Keratinocyte (primary cell): Measurements from ENCODE around the gene PTDSS2. TPM values are rescaled to one million over a fixed set of nuclear protein-coding genes. Genes with fewer than 3 reads are reported as not detected.

ENCODE experiments used
- DNase-seq: peaks from one replicate; pipeline ENCODE4 v3.0.0-alpha.2; 2011; ENCODE audit warnings: low read depth, missing footprints, low spot score
- FAIRE-seq: peaks from 2 replicates; lab custom pipeline; 2011; peaks lifted over from hg19 to GRCh38; lab: Jason Lieb, UNC
- H2AFZ ChIP-seq: 2 replicates; pipeline ENCODE4 v1.6.0; 2012; ENCODE audit warnings: low read length, control low read depth, inconsistent platforms; ENCODE audit not compliant: control insufficient read depth
- H3K27ac ChIP-seq: 2 replicates; pipeline ENCODE4 v1.5.1; 2011; ENCODE audit warnings: low read length; ENCODE audit not compliant: control insufficient read depth, insufficient read depth
- H3K27me3 ChIP-seq: 3 replicates; pipeline ENCODE4 v1.6.0; 2011; ENCODE audit warnings: low read length; ENCODE audit not compliant: control insufficient read depth, insufficient read depth; ENCODE audit errors: extremely low read depth
- H3K36me3 ChIP-seq, 2 experiments: 2 replicates in 1 of 2; 3 replicates in 1 of 2; pipeline ENCODE4 v1.5.1; 2011; ENCODE audit warnings: low read length in 2 of 2, mild to moderate bottlenecking in 1 of 2; ENCODE audit not compliant: control insufficient read depth in 2 of 2, insufficient read depth in 2 of 2; ENCODE audit errors: extremely low read depth in 1 of 2
- H3K4me1 ChIP-seq: 3 replicates; pipeline ENCODE4 v1.5.1; 2011; ENCODE audit warnings: low read length; ENCODE audit not compliant: control insufficient read depth, insufficient read depth; ENCODE audit errors: extremely low read depth
- H3K4me2 ChIP-seq: 3 replicates; pipeline ENCODE4 v1.6.0; 2011; ENCODE audit warnings: low read depth, low read length; ENCODE audit not compliant: control insufficient read depth, insufficient read depth; ENCODE audit errors: extremely low read depth
- H3K4me3 ChIP-seq, 3 experiments: fragments of 200-600 bp in 1 of 3; sonication (generic) in 1 of 3; 2 replicates in 2 of 3; 3 replicates in 1 of 3; pipeline ENCODE4 v1.5.1; 2011 to 2016; ENCODE audit warnings: low read length in 3 of 3, mild to moderate bottlenecking in 3 of 3, control low read depth in 2 of 3, inconsistent platforms in 1 of 3, low read depth in 1 of 3, mixed read lengths in 1 of 3, mixed run types in 1 of 3, moderate library complexity in 1 of 3; ENCODE audit not compliant: control insufficient read depth in 2 of 3, insufficient read depth in 2 of 3; ENCODE audit errors: extremely low read depth in 1 of 3
- H3K79me2 ChIP-seq: 2 replicates; pipeline ENCODE4 v1.6.0; 2012; ENCODE audit warnings: low read length; ENCODE audit not compliant: control insufficient read depth, insufficient read depth
- H3K9ac ChIP-seq: 3 replicates; pipeline ENCODE4 v1.6.0; 2011; ENCODE audit warnings: low read length; ENCODE audit not compliant: control insufficient read depth, insufficient read depth; ENCODE audit errors: extremely low read depth
- H3K9me1 ChIP-seq: 3 replicates; pipeline ENCODE4 v1.6.0; 2011; ENCODE audit warnings: low read length; ENCODE audit not compliant: control insufficient read depth, insufficient read depth; ENCODE audit errors: extremely low read depth
- H3K9me3 ChIP-seq: 2 replicates; pipeline ENCODE4 v1.5.1; 2012; ENCODE audit warnings: low read depth, low read length; ENCODE audit not compliant: control insufficient read depth
- H4K20me1 ChIP-seq: 3 replicates; pipeline ENCODE4 v1.6.0; 2011; ENCODE audit warnings: low read length; ENCODE audit not compliant: control insufficient read depth, insufficient read depth; ENCODE audit errors: extremely low read depth
- CTCF ChIP-seq, 3 experiments: IDR thresholded peaks in 1 of 3; conservative IDR thresholded peaks in 1 of 3; optimal IDR thresholded peaks in 1 of 3; 2 replicates in 2 of 3; 3 replicates in 1 of 3; pipeline versions ENCODE3 to v1.5.1; 2011; ENCODE audit warnings: low read length in 3 of 3, mild to moderate bottlenecking in 3 of 3, moderate library complexity in 2 of 3, control low read depth in 1 of 3, inconsistent platforms in 1 of 3; ENCODE audit not compliant: insufficient read depth in 2 of 3; ENCODE audit errors: extremely low read depth in 1 of 3
- EZH2 ChIP-seq: IDR thresholded peaks from one replicate; pipeline ENCODE4 v1.6.1; 2012; ENCODE audit warnings: inconsistent platforms, mild to moderate bottlenecking, low read length, moderate library complexity
- dilution Hi-C: fragments of 300-500 bp; cut with MboI; formaldehyde crosslinking; loops from one replicate; pipeline ENCODE4 v1.7.0; 2020; ENCODE audit warnings: low sequenced_read_pairs; ENCODE audit not compliant: extremely low pct_ligation_motif_present
- polyA plus RNA-seq, 5 experiments: library from polyadenylated mRNA; depleted of rRNA in 3 of 5; stranded (reverse) in 3 of 5; stranded (forward) in 1 of 5; unstranded in 1 of 5; fragments of >200 nt; gene quantifications; 1 replicate in 1 of 5; 2 replicates in 3 of 5; 3 replicates in 1 of 5; pipeline versions ENCODE4 v1.2.1 to v1.2.3, GENCODE V29; 2011 to 2012; ENCODE audit warnings: missing spikeins in 2 of 5, low read depth in 1 of 5, low replicate concordance in 1 of 5

PTDSS2 gene
- polyA plus RNA-seq, 1 donor (not counting 4 experiments of a cell fraction or from before 2014, with no cell fraction given), result 21.6 TPM

GRCh38 chr11:501001-501682 lies 51.1 kb downstream of the PTDSS2 start:
- H3K9me1 ChIP-seq, result no peaks in the 10 kb centered on the region
- H3K27me3 ChIP-seq, result no peaks in the 10 kb centered on the region
- H3K4me1 ChIP-seq, result peaks cover 33% of the 10 kb centered on the region
- dilution Hi-C loops, result no loop called here
- H3K27ac ChIP-seq, result no peak overlapping the region
- peaks cover 42 to 46% of the 10 kb centered on the region in 2 experiments for H3K36me3 ChIP-seq
- TF ChIP-seq CTCF (optimal IDR thresholded peaks at IDR 0.05 in 1 of 3, IDR thresholded peaks at IDR 0.05 in 1 of 3, conservative IDR thresholded peaks at IDR 0.05 in 1 of 3; ENCODE audit: extremely low read depth in 1 of 3, insufficient read depth in 2 of 3, low read length in 3 of 3) (no peak), EZH2 (no peak)
- H3K9me3 ChIP-seq, result no peaks in the 10 kb centered on the region
- H3K4me2 ChIP-seq, result no peak overlapping the region
- H4K20me1 ChIP-seq, result no peaks in the 10 kb centered on the region
- no peak overlapping the region for H3K9ac ChIP-seq
- FAIRE-seq (no peak), DNase-seq (no peak)
- no peak overlapping the region for H3K4me3 ChIP-seq
- H2AFZ ChIP-seq, result no peak overlapping the region
- peaks cover 41% of the 10 kb centered on the region for H3K79me2 ChIP-seq

GRCh38 chr11:501683-502287 lies 51.7 kb downstream of the PTDSS2 start:
- Histone ChIP-seq H3K79me2 (peaks cover 41% of the 10 kb centered on the region), H2AFZ (no peak overlapping the region), H3K4me3 (no peak overlapping the region), H3K9me3 (no peaks in the 10 kb centered on the region), H3K27me3 (no peaks in the 10 kb centered on the region), H3K9me1 (no peaks in the 10 kb centered on the region), H3K36me3 (peaks cover 42% of the 10 kb centered on the region in 2 experiments), H3K4me2 (no peak overlapping the region), H3K4me1 (peaks cover 33% of the 10 kb centered on the region), H3K9ac (no peak overlapping the region), H3K27ac (no peak overlapping the region), H4K20me1 (no peaks in the 10 kb centered on the region)
- DNase-seq (no peak), FAIRE-seq (no peak)
- dilution Hi-C loops, result no loop called here
- TF ChIP-seq EZH2 (no peak), CTCF (optimal IDR thresholded peaks at IDR 0.05 in 1 of 3, IDR thresholded peaks at IDR 0.05 in 1 of 3, conservative IDR thresholded peaks at IDR 0.05 in 1 of 3; ENCODE audit: extremely low read depth in 1 of 3, insufficient read depth in 2 of 3, low read length in 3 of 3) (no peak)
